ENCODE data around the gene CLMN. TPM values are rescaled to one million over a fixed set of nuclear protein-coding genes. Genes with fewer than 3 reads are reported as not detected.

CLMN gene
- total and polyA plus RNA-seq, 2 experiments from 2014 or later, result 3.2 to 5.7 TPM

GRCh38 chr14:95292660-95293425, 26.9 kb downstream of the CLMN start (continued):
- TF ChIP-seq, protein P1, sequence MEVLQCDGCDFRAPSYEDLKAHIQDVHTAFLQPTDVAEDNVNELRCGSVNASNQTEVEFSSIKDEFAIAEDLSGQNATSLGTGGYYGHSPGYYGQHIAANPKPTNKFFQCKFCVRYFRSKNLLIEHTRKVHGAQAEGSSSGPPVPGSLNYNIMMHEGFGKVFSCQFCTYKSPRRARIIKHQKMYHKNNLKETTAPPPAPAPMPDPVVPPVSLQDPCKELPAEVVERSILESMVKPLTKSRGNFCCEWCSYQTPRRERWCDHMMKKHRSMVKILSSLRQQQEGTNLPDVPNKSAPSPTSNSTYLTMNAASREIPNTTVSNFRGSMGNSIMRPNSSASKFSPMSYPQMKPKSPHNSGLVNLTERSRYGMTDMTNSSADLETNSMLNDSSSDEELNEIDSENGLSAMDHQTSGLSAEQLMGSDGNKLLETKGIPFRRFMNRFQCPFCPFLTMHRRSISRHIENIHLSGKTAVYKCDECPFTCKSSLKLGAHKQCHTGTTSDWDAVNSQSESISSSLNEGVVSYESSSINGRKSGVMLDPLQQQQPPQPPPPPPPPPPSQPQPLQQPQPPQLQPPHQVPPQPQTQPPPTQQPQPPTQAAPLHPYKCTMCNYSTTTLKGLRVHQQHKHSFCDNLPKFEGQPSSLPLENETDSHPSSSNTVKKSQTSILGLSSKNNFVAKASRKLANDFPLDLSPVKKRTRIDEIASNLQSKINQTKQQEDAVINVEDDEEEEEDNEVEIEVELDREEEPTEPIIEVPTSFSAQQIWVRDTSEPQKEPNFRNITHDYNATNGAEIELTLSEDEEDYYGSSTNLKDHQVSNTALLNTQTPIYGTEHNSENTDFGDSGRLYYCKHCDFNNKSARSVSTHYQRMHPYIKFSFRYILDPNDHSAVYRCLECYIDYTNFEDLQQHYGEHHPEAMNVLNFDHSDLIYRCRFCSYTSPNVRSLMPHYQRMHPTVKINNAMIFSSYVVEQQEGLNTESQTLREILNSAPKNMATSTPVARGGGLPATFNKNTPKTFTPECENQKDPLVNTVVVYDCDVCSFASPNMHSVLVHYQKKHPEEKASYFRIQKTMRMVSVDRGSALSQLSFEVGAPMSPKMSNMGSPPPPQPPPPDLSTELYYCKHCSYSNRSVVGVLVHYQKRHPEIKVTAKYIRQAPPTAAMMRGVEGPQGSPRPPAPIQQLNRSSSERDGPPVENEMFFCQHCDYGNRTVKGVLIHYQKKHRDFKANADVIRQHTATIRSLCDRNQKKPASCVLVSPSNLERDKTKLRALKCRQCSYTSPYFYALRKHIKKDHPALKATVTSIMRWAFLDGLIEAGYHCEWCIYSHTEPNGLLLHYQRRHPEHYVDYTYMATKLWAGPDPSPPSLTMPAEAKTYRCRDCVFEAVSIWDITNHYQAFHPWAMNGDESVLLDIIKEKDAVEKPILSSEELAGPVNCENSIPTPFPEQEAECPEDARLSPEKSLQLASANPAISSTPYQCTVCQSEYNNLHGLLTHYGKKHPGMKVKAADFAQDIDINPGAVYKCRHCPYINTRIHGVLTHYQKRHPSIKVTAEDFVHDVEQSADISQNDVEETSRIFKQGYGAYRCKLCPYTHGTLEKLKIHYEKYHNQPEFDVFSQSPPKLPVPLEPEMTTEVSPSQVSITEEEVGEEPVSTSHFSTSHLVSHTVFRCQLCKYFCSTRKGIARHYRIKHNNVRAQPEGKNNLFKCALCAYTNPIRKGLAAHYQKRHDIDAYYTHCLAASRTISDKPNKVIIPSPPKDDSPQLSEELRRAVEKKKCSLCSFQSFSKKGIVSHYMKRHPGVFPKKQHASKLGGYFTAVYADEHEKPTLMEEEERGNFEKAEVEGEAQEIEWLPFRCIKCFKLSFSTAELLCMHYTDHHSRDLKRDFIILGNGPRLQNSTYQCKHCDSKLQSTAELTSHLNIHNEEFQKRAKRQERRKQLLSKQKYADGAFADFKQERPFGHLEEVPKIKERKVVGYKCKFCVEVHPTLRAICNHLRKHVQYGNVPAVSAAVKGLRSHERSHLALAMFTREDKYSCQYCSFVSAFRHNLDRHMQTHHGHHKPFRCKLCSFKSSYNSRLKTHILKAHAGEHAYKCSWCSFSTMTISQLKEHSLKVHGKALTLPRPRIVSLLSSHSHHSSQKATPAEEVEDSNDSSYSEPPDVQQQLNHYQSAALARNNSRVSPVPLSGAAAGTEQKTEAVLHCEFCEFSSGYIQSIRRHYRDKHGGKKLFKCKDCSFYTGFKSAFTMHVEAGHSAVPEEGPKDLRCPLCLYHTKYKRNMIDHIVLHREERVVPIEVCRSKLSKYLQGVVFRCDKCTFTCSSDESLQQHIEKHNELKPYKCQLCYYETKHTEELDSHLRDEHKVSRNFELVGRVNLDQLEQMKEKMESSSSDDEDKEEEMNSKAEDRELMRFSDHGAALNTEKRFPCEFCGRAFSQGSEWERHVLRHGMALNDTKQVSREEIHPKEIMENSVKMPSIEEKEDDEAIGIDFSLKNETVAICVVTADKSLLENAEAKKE (CRISPR knock-in tag; IDR thresholded peaks at IDR 0.05), result no peak
- no peak for TF ChIP-seq EZH2phosphoT487 (IDR thresholded peaks at IDR 0.05; ENCODE audit: unreplicated experiment)
- TF ChIP-seq, protein P2, sequence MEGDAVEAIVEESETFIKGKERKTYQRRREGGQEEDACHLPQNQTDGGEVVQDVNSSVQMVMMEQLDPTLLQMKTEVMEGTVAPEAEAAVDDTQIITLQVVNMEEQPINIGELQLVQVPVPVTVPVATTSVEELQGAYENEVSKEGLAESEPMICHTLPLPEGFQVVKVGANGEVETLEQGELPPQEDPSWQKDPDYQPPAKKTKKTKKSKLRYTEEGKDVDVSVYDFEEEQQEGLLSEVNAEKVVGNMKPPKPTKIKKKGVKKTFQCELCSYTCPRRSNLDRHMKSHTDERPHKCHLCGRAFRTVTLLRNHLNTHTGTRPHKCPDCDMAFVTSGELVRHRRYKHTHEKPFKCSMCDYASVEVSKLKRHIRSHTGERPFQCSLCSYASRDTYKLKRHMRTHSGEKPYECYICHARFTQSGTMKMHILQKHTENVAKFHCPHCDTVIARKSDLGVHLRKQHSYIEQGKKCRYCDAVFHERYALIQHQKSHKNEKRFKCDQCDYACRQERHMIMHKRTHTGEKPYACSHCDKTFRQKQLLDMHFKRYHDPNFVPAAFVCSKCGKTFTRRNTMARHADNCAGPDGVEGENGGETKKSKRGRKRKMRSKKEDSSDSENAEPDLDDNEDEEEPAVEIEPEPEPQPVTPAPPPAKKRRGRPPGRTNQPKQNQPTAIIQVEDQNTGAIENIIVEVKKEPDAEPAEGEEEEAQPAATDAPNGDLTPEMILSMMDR (conservative IDR thresholded peaks at IDR 0.05; ENCODE audit: low read depth in 2 of 2), result no peak
- TF ChIP-seq JUNB (IDR thresholded peaks at IDR 0.05; ENCODE audit: unreplicated experiment), result no peak
- no peak for TF ChIP-seq CREB1 (CRISPR knock-in tag; IDR thresholded peaks at IDR 0.05; ENCODE audit: low read depth)
- TF ChIP-seq ZNF331 (CRISPR knock-in tag; IDR thresholded peaks at IDR 0.05; ENCODE audit: low read depth), result no peak
- TF ChIP-seq, protein P3, sequence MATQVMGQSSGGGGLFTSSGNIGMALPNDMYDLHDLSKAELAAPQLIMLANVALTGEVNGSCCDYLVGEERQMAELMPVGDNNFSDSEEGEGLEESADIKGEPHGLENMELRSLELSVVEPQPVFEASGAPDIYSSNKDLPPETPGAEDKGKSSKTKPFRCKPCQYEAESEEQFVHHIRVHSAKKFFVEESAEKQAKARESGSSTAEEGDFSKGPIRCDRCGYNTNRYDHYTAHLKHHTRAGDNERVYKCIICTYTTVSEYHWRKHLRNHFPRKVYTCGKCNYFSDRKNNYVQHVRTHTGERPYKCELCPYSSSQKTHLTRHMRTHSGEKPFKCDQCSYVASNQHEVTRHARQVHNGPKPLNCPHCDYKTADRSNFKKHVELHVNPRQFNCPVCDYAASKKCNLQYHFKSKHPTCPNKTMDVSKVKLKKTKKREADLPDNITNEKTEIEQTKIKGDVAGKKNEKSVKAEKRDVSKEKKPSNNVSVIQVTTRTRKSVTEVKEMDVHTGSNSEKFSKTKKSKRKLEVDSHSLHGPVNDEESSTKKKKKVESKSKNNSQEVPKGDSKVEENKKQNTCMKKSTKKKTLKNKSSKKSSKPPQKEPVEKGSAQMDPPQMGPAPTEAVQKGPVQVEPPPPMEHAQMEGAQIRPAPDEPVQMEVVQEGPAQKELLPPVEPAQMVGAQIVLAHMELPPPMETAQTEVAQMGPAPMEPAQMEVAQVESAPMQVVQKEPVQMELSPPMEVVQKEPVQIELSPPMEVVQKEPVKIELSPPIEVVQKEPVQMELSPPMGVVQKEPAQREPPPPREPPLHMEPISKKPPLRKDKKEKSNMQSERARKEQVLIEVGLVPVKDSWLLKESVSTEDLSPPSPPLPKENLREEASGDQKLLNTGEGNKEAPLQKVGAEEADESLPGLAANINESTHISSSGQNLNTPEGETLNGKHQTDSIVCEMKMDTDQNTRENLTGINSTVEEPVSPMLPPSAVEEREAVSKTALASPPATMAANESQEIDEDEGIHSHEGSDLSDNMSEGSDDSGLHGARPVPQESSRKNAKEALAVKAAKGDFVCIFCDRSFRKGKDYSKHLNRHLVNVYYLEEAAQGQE (IDR thresholded peaks at IDR 0.05; ENCODE audit: unreplicated experiment), result no peak
